CD14-positive monocyte (primary cell): ENCODE results near the gene ENTHD1. TPM values are rescaled to one million over a fixed set of nuclear protein-coding genes. Genes with fewer than 3 reads are reported as not detected.

Experiments
- DNase-seq, 3 donors: peaks; one replicate each; pipeline ENCODE4 v3.0.0-alpha.2; 2011 to 2022
- H2AFZ ChIP-seq: 2 replicates; pipeline ENCODE4 v1.6.0; 2012; ENCODE audit warnings: mild to moderate bottlenecking, low read depth, low read length, inconsistent platforms; ENCODE audit not compliant: insufficient read depth, poor library complexity, severe bottlenecking
- H3K27ac ChIP-seq, 2 donors: 1 replicate in 1 of 2; 2 replicates in 1 of 2; pipeline ENCODE4 v1.5.1; 2012 to 2013; ENCODE audit warnings: low read length in 2 of 2, control low read depth in 1 of 2, inconsistent platforms in 1 of 2, low read depth in 1 of 2, mild to moderate bottlenecking in 1 of 2
- H3K27me3 ChIP-seq, 2 donors: one replicate each; pipeline versions ENCODE4 v1.6.0 to v1.6.1; 2011 to 2013; ENCODE audit warnings: low read length in 2 of 2; ENCODE audit not compliant: control insufficient read depth in 2 of 2, insufficient read depth in 2 of 2
- H3K36me3 ChIP-seq, 2 donors: replicated peaks in 1 of 2; 1 replicate in 1 of 2; 2 replicates in 1 of 2; pipeline versions ENCODE4 v1.5.1 to v1.6.1; 2012 to 2013; ENCODE audit warnings: low read length in 2 of 2, control low read depth in 1 of 2, inconsistent platforms in 1 of 2, mild to moderate bottlenecking in 1 of 2; ENCODE audit not compliant: insufficient read depth in 2 of 2, control insufficient read depth in 1 of 2
- H3K4me1 ChIP-seq, 2 donors: 1 replicate in 1 of 2; 2 replicates in 1 of 2; pipeline versions ENCODE4 v1.5.1 to v1.6.1; 2012 to 2013; ENCODE audit warnings: low read length in 2 of 2, control low read depth in 1 of 2, inconsistent platforms in 1 of 2, mild to moderate bottlenecking in 1 of 2, moderate library complexity in 1 of 2; ENCODE audit not compliant: insufficient read depth in 2 of 2, control insufficient read depth in 1 of 2
- H3K4me2 ChIP-seq: replicated peaks from 2 replicates; pipeline ENCODE3; 2012; ENCODE audit warnings: low read length, moderate library complexity, mild to moderate bottlenecking; ENCODE audit not compliant: poor library complexity, severe bottlenecking; ENCODE audit errors: extremely low read depth
- H3K4me3 ChIP-seq, 3 experiments: fragments of 200-600 bp in 1 of 3; sonication (generic) in 1 of 3; replicated peaks in 1 of 3; 1 replicate in 2 of 3; 2 replicates in 1 of 3; pipeline ENCODE4 v1.5.1; 2011 to 2013; ENCODE audit warnings: low read length in 3 of 3, mild to moderate bottlenecking in 3 of 3, control low read depth in 2 of 3, low read depth in 2 of 3, inconsistent platforms in 1 of 3, moderate library complexity in 1 of 3
- H3K79me2 ChIP-seq: 2 replicates; pipeline ENCODE4 v1.6.0; 2012; ENCODE audit warnings: mild to moderate bottlenecking, control low read depth, inconsistent platforms, low read length, moderate library complexity; ENCODE audit not compliant: insufficient read depth
- H3K9ac ChIP-seq: 2 replicates; pipeline ENCODE4 v1.6.0; 2017; ENCODE audit warnings: low read length, mild to moderate bottlenecking; ENCODE audit not compliant: insufficient read depth, poor library complexity, severe bottlenecking
- H3K9me3 ChIP-seq, 2 donors: replicated peaks in 1 of 2; 1 replicate in 1 of 2; 2 replicates in 1 of 2; pipeline versions ENCODE4 v1.5.1 to v1.6.1; 2012 to 2013; ENCODE audit warnings: low read length in 2 of 2, control low read depth in 1 of 2; ENCODE audit not compliant: control insufficient read depth in 1 of 2, insufficient read depth in 1 of 2
- H4K20me1 ChIP-seq: 2 replicates; pipeline ENCODE4 v1.6.0; 2012; ENCODE audit warnings: mild to moderate bottlenecking, low read length, control low read depth, moderate library complexity; ENCODE audit not compliant: insufficient read depth
- H3K27ac Mint-ChIP-seq, 7 donors: one replicate each; pipeline ENCODE4 v1.8.0; 2020; ENCODE audit warnings: mild to moderate bottlenecking in 7 of 7, mixed read lengths in 7 of 7, moderate library complexity in 6 of 7, inconsistent platforms in 2 of 7
- H3K27me3 Mint-ChIP-seq, 3 donors: one replicate each; pipeline ENCODE4 v1.8.0; 2021 to 2022; ENCODE audit warnings: low read depth in 3 of 3, mild to moderate bottlenecking in 3 of 3, mixed read lengths in 3 of 3, moderate library complexity in 3 of 3, inconsistent platforms in 1 of 3
- H3K36me3 Mint-ChIP-seq, 2 donors: one replicate each; pipeline ENCODE4 v1.8.0; 2020; ENCODE audit warnings: mixed read lengths in 2 of 2, inconsistent platforms in 1 of 2, mild to moderate bottlenecking in 1 of 2
- H3K4me1 Mint-ChIP-seq: one replicate; pipeline ENCODE4 v1.8.0; 2020; ENCODE audit warnings: mild to moderate bottlenecking, mixed read lengths
- H3K4me3 Mint-ChIP-seq, 2 donors: one replicate each; pipeline ENCODE4 v1.8.0; 2020; ENCODE audit warnings: mild to moderate bottlenecking in 2 of 2, mixed read lengths in 2 of 2, moderate library complexity in 1 of 2
- H3K9me3 Mint-ChIP-seq, 7 donors: one replicate each; pipeline ENCODE4 v1.8.0; 2020 to 2022; ENCODE audit warnings: mixed read lengths in 7 of 7, mild to moderate bottlenecking in 6 of 7, moderate library complexity in 6 of 7, inconsistent platforms in 2 of 7
- WGBS: methylation state at CpG from one replicate; pipeline ENCODE4 v1.1.5; 2013; ENCODE audit warnings: missing lambda C conversion rate; ENCODE audit not compliant: insufficient coverage; 5-methylcytosine and 5-hydroxymethylcytosine counted together
- intact Hi-C, 2 donors: fragments of 100-400 bp; cut with micrococcal nuclease; formaldehyde crosslinking; loops; one replicate each; pipeline versions ENCODE4 v1.15.0 to v1.15.1; 2023
- polyA plus RNA-seq, 3 donors: library from polyadenylated mRNA; depleted of rRNA in 1 of 3; unstranded in 2 of 3; stranded (reverse) in 1 of 3; fragments of 300-500 nt in 2 of 3; fragments of >200 nt in 1 of 3; fragmentation: Illumina TruSeq in 2 of 3; gene quantifications; 1 replicate in 2 of 3; 2 replicates in 1 of 3; pipeline ENCODE4 v1.2.3, GENCODE V29; 2012 to 2021
- TF ChIP-seq, protein P1 (sequence below): fragments of 200-600 bp; IDR thresholded peaks from one replicate; pipeline ENCODE4 v1.8.0; 2022; ENCODE audit warnings: antibody characterized with exemption, mild to moderate bottlenecking

ENTHD1 gene
- polyA plus RNA-seq, 3 donors, result not detected

GRCh38 chr22:39856588-39856987 lies 37.0 kb downstream of the ENTHD1 start:
- peak overlapping the region in 1 of 7 donors; percentile 20 for H3K27ac Mint-ChIP-seq
- Histone ChIP-seq H4K20me1 (no peaks in the 10 kb centered on the region), H3K27me3 (no peaks in the 10 kb centered on the region), H2AFZ (no peak overlapping the region), H3K9ac (no peak overlapping the region), H3K36me3 (no peaks in the 10 kb centered on the region), H3K79me2 (no peaks in the 10 kb centered on the region), H3K9me3 (no peaks in the 10 kb centered on the region), H3K4me1 (peaks cover 8 to 25% of the 10 kb centered on the region in 2 donors), H3K4me2 (no peak overlapping the region), H3K4me3 (no peak overlapping the region), H3K27ac (no peak overlapping the region)
- intact Hi-C loops, result no loop called here
- no peak for DNase-seq
- TF ChIP-seq, protein P1, sequence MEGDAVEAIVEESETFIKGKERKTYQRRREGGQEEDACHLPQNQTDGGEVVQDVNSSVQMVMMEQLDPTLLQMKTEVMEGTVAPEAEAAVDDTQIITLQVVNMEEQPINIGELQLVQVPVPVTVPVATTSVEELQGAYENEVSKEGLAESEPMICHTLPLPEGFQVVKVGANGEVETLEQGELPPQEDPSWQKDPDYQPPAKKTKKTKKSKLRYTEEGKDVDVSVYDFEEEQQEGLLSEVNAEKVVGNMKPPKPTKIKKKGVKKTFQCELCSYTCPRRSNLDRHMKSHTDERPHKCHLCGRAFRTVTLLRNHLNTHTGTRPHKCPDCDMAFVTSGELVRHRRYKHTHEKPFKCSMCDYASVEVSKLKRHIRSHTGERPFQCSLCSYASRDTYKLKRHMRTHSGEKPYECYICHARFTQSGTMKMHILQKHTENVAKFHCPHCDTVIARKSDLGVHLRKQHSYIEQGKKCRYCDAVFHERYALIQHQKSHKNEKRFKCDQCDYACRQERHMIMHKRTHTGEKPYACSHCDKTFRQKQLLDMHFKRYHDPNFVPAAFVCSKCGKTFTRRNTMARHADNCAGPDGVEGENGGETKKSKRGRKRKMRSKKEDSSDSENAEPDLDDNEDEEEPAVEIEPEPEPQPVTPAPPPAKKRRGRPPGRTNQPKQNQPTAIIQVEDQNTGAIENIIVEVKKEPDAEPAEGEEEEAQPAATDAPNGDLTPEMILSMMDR, result no peak
- peaks cover 34% of the 10 kb centered on the region for H3K4me1 Mint-ChIP-seq
- no CpG with 5 or more reads among the region's 4 CpGs for WGBS
- peaks cover 0 to 3% of the 10 kb centered on the region in 2 donors for H3K36me3 Mint-ChIP-seq
- H3K27me3 Mint-ChIP-seq, result peaks cover 0 to 1% (median 0%) of the 10 kb centered on the region in 3 donors
- H3K9me3 Mint-ChIP-seq, result peaks cover 0 to 4% (median 0%) of the 10 kb centered on the region in 7 donors
- H3K4me3 Mint-ChIP-seq, result no peak overlapping the region

DNA sequence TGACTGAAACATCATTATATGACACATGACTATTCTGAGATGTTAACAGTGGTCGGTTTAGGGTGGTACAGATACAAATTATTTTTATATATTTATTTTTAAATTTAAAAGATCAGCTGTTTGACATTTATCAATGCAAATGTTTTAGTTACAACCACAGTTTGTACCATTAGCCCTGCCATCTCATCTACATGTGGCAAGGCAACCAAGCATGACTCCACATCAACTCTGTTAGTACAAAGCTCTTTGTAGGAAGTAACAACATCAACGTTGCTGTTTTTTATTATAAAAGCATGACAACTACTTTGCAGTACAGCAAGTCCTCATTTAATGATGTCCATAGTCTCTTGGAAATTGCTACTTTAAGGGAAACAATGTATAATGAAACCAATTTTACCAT lies 40.8 kb downstream of the ENTHD1 start:
- H3K9ac ChIP-seq, result no peak overlapping the region
- no peak for DNase-seq
- H3K79me2 ChIP-seq, result no peaks in the 10 kb centered on the region
- H3K4me2 ChIP-seq, result no peak overlapping the region
- TF ChIP-seq, protein P1, result no peak
- H3K4me3 Mint-ChIP-seq, result no peak overlapping the region
- no peaks in the 10 kb centered on the region for H3K27me3 ChIP-seq
- no peaks in the 10 kb centered on the region for H4K20me1 ChIP-seq
- no peak overlapping the region for H3K27ac ChIP-seq
- no peaks in the 10 kb centered on the region for H3K36me3 Mint-ChIP-seq
- H2AFZ ChIP-seq, result no peak overlapping the region
- H3K4me3 ChIP-seq, result no peak overlapping the region
- H3K36me3 ChIP-seq, result no peaks in the 10 kb centered on the region
- peaks cover 11 to 25% of the 10 kb centered on the region in 2 donors for H3K4me1 ChIP-seq
- intact Hi-C loops, result no loop called here
- WGBS, result no CpG with 5 or more reads among the region's 2 CpGs
- peaks cover 33% of the 10 kb centered on the region for H3K4me1 Mint-ChIP-seq
- H3K9me3 ChIP-seq, result no peaks in the 10 kb centered on the region
- peaks cover 0 to 3% (median 0%) of the 10 kb centered on the region in 7 donors for H3K9me3 Mint-ChIP-seq
- H3K27ac Mint-ChIP-seq, result no peak overlapping the region
- H3K27me3 Mint-ChIP-seq, result peaks cover 0 to 1% (median 0%) of the 10 kb centered on the region in 3 donors
